AG04450 (cell line): Measurements from ENCODE around the gene LRRN4CL. TPM values are rescaled to one million over a fixed set of nuclear protein-coding genes. Genes with fewer than 3 reads are reported as not detected.

Experiments used
- CTCF ChIA-PET: fragments of 300-600, 350-600 bp; formaldehyde crosslinking; extraction: SDS; loops from one replicate; lab custom pipeline; 2022; ENCODE audit warnings: antibody characterized with exemption, inconsistent platforms; lab: Charles Lee
- POLR2A ChIA-PET: fragments of 350-600 bp; formaldehyde crosslinking; extraction: SDS; loops from one replicate; lab custom pipeline; 2021; ENCODE audit warnings: antibody characterized with exemption, inconsistent platforms; lab: Yijun Ruan, JAX
- DNase-seq: peaks from one replicate; pipeline ENCODE4 v3.0.0-alpha.2; 2011; ENCODE audit warnings: low read depth, low spot score
- H3K27ac ChIP-seq: one replicate; pipeline ENCODE4 v1.5.1; 2012; ENCODE audit warnings: low read depth, low read length, control low read depth
- H3K27me3 ChIP-seq: one replicate; pipeline ENCODE4 v1.6.0; 2012; ENCODE audit warnings: low read length; ENCODE audit not compliant: control insufficient read depth, insufficient read depth
- H3K4me3 ChIP-seq: 2 replicates; pipeline ENCODE4 v1.5.1; 2011; ENCODE audit warnings: mild to moderate bottlenecking, low read depth, low read length, control low read depth
- H3K9me3 ChIP-seq: 2 replicates; pipeline ENCODE4 v1.5.1; 2012; ENCODE audit warnings: low read length; ENCODE audit not compliant: control insufficient read depth, insufficient read depth
- polyA plus RNA-seq: library from polyadenylated mRNA; depleted of rRNA; stranded (reverse); fragments of >200 nt; gene quantifications from 2 replicates; pipeline ENCODE4 v1.2.3, GENCODE V29; 2011
- TF ChIP-seq, protein P1 (sequence below): IDR thresholded peaks from 2 replicates; pipeline ENCODE4 v1.5.1; 2011; ENCODE audit warnings: low read depth, low read length, control low read depth, inconsistent platforms

Gene LRRN4CL
- polyA plus RNA-seq, 1 experiment, result 4.1 TPM

DNA sequence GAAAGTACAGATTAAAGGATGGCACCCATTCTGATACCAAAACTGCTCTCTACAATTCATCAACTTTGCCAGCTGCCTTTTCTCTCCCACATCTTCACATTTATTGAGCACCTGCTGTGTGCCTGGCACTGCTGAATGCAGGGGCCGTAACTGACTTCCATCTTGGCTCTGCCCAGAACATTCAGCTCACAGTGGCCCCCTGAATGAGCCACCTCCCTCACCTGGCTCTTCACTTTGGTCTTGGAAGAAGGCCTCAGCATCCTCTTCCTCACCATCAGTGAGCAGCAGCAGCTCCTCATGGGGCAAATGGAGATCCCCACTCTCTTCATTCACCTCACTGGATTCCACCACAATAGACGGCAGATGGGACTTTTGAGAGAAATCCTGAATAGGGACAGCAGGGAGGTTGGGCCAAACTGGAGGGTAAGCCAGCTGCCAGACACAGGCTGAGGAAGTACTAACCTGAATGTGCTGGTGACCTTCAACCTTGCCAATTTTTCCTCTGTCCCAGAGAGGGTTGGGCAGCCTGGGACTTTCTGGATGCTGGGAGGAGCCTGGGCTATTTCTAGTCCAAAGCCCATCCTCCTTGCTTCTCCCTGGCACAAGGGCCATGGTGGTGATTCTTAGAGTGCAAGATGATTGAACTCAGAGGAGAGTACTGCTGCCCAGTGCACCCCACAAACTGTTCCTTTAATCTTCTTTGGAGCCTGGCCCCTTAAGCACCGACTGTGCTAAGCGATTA lies 19.7 kb downstream of the LRRN4CL start:
- peaks cover 3% of the 10 kb centered on the region; the same call in 1 of the 2 replicates for H3K9me3 ChIP-seq
- H3K27me3 ChIP-seq, result no peaks in the 10 kb centered on the region
- H3K4me3 ChIP-seq, result no peak overlapping the region
- H3K27ac ChIP-seq, result peak overlapping the region; percentile 39
- TF ChIP-seq, protein P1, sequence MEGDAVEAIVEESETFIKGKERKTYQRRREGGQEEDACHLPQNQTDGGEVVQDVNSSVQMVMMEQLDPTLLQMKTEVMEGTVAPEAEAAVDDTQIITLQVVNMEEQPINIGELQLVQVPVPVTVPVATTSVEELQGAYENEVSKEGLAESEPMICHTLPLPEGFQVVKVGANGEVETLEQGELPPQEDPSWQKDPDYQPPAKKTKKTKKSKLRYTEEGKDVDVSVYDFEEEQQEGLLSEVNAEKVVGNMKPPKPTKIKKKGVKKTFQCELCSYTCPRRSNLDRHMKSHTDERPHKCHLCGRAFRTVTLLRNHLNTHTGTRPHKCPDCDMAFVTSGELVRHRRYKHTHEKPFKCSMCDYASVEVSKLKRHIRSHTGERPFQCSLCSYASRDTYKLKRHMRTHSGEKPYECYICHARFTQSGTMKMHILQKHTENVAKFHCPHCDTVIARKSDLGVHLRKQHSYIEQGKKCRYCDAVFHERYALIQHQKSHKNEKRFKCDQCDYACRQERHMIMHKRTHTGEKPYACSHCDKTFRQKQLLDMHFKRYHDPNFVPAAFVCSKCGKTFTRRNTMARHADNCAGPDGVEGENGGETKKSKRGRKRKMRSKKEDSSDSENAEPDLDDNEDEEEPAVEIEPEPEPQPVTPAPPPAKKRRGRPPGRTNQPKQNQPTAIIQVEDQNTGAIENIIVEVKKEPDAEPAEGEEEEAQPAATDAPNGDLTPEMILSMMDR, result no peak
- no peak for DNase-seq
- POLR2A ChIA-PET, result interaction anchor here (0.7 to 1.8 kb wide), 5 partner anchors 10 to 1040 kb away, joined by 4 to 7 read pairs (median 5); partner anchors contain the start of genes EEF1G, GANAB, UBXN1 and ZBTB3
- CTCF ChIA-PET, result interaction anchor here (0.6 to 1.5 kb wide), 3 partner anchors 12 to 275 kb away, joined by 3 to 5 read pairs (median 3); no protein-coding TSS in a partner anchor

DNA sequence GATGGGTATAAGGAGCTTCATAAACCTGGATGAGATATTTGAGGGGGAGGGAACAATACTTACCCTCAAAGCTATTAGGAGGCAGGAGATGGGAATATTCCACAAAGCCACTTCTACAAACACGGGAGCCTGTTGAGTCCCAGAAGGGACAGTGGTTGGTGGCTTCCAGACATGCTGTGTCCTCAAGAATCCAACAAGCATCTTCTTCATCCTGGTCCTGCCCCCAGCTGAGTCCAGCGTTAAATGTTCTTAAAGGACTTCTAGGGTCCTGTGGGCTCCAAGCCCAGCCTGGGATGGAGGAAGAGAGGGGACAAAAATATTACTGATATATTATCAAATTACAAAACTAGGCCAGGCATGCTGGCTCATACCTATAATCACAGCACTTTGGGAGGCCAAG lies 21.9 kb downstream of the LRRN4CL start:
- Histone ChIP-seq H3K27me3 (no peaks in the 10 kb centered on the region), H3K27ac (no peak overlapping the region), H3K4me3 (no peak overlapping the region), H3K9me3 (peaks cover 4% of the 10 kb centered on the region; the same call in 1 of the 2 replicates)
- TF ChIP-seq, protein P1, result no peak
- CTCF ChIA-PET, result interaction anchor here (1.2 to 2.3 kb wide), 3 partner anchors 13 to 75 kb away, joined by 3 to 11 read pairs (median 5); no protein-coding TSS in a partner anchor
- POLR2A ChIA-PET, result interaction anchor here (0.6 to 4.2 kb wide), 9 partner anchors 12 to 174 kb away, joined by 3 to 150 read pairs (median 3); partner anchors contain the start of genes B3GAT3, HNRNPUL2, INTS5 and LRRN4CL
- no peak for DNase-seq

DNA sequence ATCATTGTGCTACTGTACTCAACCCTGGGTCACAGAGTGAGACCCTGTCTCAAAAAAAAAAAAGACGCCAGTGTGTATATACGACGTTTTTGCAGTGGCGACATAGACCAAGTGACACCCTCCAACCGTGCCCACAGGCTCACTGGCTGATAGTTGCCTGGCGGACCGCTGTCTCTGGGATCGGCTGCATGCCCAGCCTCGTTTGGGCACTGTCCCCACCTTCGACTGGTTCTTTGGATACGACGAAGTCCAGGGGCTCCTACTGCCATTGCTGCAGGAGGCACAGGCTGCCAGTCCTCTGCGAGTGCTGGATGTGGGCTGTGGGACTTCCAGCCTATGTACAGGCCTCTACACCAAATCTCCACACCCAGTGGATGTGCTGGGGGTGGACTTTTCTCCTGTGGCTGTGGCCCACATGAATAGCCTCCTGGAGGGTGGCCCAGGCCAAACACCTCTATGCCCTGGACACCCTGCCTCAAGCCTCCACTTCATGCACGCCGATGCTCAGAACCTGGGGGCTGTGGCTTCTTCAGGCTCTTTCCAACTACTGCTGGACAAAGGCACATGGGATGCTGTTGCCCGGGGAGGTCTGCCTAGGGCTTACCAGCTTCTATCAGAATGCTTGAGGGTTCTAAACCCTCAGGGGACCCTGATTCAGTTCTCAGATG lies 22.9 kb downstream of the LRRN4CL start:
- POLR2A ChIA-PET, result interaction anchor here (0.6 to 4.2 kb wide), 22 partner anchors 14 to 554 kb away, joined by 3 to 150 read pairs (median 16); partner anchors contain the start of genes B3GAT3, EEF1G, HNRNPUL2 and INTS5
- DNase-seq, result no peak
- H3K4me3 ChIP-seq, result peak overlapping the region; percentile 96
- CTCF ChIA-PET, result interaction anchor here (0.8 to 2.3 kb wide), 2 partner anchors 14 to 55 kb away, joined by 3 to 11 read pairs; no protein-coding TSS in a partner anchor
- H3K9me3 ChIP-seq, result peaks cover 4% of the 10 kb centered on the region; the same call in 1 of the 2 replicates
- H3K27ac ChIP-seq, result peak overlapping the region; percentile 90
- TF ChIP-seq, protein P1, result no peak
- H3K27me3 ChIP-seq, result no peaks in the 10 kb centered on the region

DNA sequence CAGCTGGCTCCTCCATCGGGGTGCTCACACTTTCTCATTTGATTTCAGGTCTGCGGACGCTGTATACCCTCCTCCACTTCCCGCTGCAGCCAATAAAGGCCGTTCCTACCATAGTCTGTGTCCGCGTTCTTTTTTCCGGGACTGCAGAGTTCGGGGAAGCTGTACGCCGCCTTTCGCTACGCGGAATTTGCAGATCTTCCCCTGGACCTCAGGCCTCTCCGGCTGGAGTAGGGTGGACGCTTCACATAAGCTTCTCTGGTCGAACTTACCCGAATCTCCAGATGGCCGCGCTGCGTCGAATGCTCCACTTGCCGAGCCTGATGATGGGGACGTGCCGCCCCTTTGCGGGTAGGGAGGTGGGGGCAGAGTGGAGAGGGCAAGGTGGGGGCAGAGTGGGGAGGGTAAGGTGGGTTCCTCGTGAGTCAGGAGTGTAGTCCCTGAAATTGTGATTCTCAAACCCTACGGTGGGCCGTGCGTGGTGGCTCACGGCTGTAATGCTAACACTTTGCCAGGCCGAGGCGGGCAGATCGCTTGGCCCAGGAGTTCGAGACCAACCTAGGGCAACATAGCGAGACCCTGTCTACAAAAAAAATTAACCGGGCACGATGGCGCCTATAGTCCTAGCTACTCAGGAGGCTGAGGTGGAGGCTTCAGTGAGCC lies 23.6 kb downstream of the LRRN4CL start:
- H3K9me3 ChIP-seq, result peaks cover 4% of the 10 kb centered on the region; the same call in 1 of the 2 replicates
- DNase-seq, result no peak
- H3K27ac ChIP-seq, result peak overlapping the region; percentile 90
- no peaks in the 10 kb centered on the region for H3K27me3 ChIP-seq
- TF ChIP-seq, protein P1, result no peak
- H3K4me3 ChIP-seq, result peak overlapping the region; percentile 96
- ChIA-PET CTCF (interaction anchor here (0.7 to 2.3 kb wide), 7 partner anchors 11 to 54 kb away, joined by 3 to 11 read pairs (median 3); partner anchors contain the start of gene GANAB), POLR2A (interaction anchor here (0.6 to 4.2 kb wide), 45 partner anchors 9 to 553 kb away, joined by 3 to 150 read pairs (median 6); partner anchors contain the start of genes B3GAT3, EEF1G, EML3 and GANAB)
